C4-2B (cell line): ENCODE data around the gene TMUB1.

ENCODE experiments used
- CTCF ChIP-seq: fragments of 450-650 bp; conservative IDR thresholded peaks from 2 replicates; pipeline ENCODE4 v1.5.1; 2017; ENCODE audit warnings: mild to moderate bottlenecking
- ZFX ChIP-seq: fragments of 450-650 bp; IDR thresholded peaks from 2 replicates; pipeline ENCODE4 v1.6.1; 2017

DNA sequence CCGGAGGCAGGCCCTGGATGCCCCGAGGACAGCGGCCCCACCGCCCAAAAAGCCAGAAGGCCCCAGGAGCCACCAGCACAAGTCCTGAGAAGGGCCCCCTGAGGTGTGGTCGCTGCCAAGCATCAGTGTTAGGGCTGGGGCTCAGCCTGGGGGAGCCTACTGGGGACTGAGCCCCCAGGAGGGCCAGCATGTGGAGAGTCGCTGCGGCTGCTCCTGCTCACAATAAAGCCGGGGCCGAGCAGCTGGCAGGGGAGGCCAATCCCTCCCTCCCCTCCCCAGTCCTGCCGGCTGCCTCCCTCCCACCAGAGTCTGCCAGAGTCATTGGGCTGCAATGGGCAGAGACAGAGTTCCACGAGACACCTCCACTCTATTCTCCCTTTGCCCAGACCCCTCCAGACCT, 38.0 kb downstream of the TMUB1 start:
- no peak for TF ChIP-seq CTCF
- no peak for TF ChIP-seq ZFX
